Measurements from ENCODE around the gene RPS6KA1.
A peak's percentile ranks its signal among the peaks of the same experiment; 100 is the strongest.

RPS6KA1 gene

GRCh38 chr1:26538480-26539412 is 9.2 kb downstream of the RPS6KA1 start:
- Histone ChIP-seq H3K27ac (no peak overlapping the region), H3K4me3 (ENCODE audit: low read depth, low read length) (no peak overlapping the region), H3K27me3 (ENCODE audit: insufficient read depth, low read depth, severe bottlenecking) (no peaks in the 10 kb centered on the region), H3K36me3 (peaks cover 9% of the 10 kb centered on the region), H3K9me3 (ENCODE audit: severe bottlenecking) (no peaks in the 10 kb centered on the region)
- DNase-seq, result peak; percentile 48
- TF ChIP-seq CTCF (IDR thresholded peaks at IDR 0.05; ENCODE audit: low read depth, low read length), result peak; percentile 70

- H3K36me3 ChIP-seq, result peaks cover 9% of the 10 kb centered on the region
- no peaks in the 10 kb centered on the region for H3K27me3 ChIP-seq (ENCODE audit: insufficient read depth, low read depth, severe bottlenecking)
- H3K4me3 ChIP-seq (ENCODE audit: low read depth, low read length), result no peak overlapping the region
- no peak for DNase-seq
- no peak overlapping the region for H3K27ac ChIP-seq
- no peaks in the 10 kb centered on the region for H3K9me3 ChIP-seq (ENCODE audit: severe bottlenecking)
- no peak for TF ChIP-seq CTCF (IDR thresholded peaks at IDR 0.05; ENCODE audit: low read depth, low read length)
These were observed 10.2 kb downstream of the RPS6KA1 start for GRCh38 chr1:26539722-26540121.

GRCh38 chr1:26540351-26540750 is 10.8 kb downstream of the RPS6KA1 start:
- Histone ChIP-seq H3K4me3 (ENCODE audit: low read depth, low read length) (no peak overlapping the region), H3K27me3 (ENCODE audit: insufficient read depth, low read depth, severe bottlenecking) (no peaks in the 10 kb centered on the region), H3K27ac (no peak overlapping the region), H3K36me3 (peaks cover 9% of the 10 kb centered on the region), H3K9me3 (ENCODE audit: severe bottlenecking) (no peaks in the 10 kb centered on the region)
- TF ChIP-seq CTCF (IDR thresholded peaks at IDR 0.05; ENCODE audit: low read depth, low read length), result no peak
- no peak for DNase-seq

- Histone ChIP-seq H3K4me3 (ENCODE audit: low read depth, low read length) (no peak overlapping the region), H3K36me3 (peaks cover 11% of the 10 kb centered on the region), H3K9me3 (ENCODE audit: severe bottlenecking) (no peaks in the 10 kb centered on the region), H3K27me3 (ENCODE audit: insufficient read depth, low read depth, severe bottlenecking) (no peaks in the 10 kb centered on the region), H3K27ac (peak overlapping the region; percentile 29)
- TF ChIP-seq CTCF (IDR thresholded peaks at IDR 0.05; ENCODE audit: low read depth, low read length), result peak; percentile 20; the same call in 1 of the 2 replicates
- no peak for DNase-seq
These were observed 11.9 kb downstream of the RPS6KA1 start for GRCh38 chr1:26541431-26541815.

- peak overlapping the region; percentile 29 for H3K27ac ChIP-seq
These were observed 12.5 kb downstream of the RPS6KA1 start for GRCh38 chr1:26541816-26542711.

More at GRCh38 chr1:26541816-26542711, 12.5 kb downstream of the RPS6KA1 start:
- H3K9me3 ChIP-seq (ENCODE audit: severe bottlenecking), result no peaks in the 10 kb centered on the region
- no peaks in the 10 kb centered on the region for H3K27me3 ChIP-seq (ENCODE audit: insufficient read depth, low read depth, severe bottlenecking)
- peak; percentile 63 for TF ChIP-seq CTCF (IDR thresholded peaks at IDR 0.05; ENCODE audit: low read depth, low read length)
- H3K4me3 ChIP-seq (ENCODE audit: low read depth, low read length), result no peak overlapping the region
- DNase-seq, result peak; percentile 73
- H3K36me3 ChIP-seq, result peaks cover 13% of the 10 kb centered on the region
